HG02938 (cell line): ENCODE data around the gene ATXN1L.
"Not testable (repeated sequence)": the region's sequence is repeated elsewhere in the genome, so short reads cannot be mapped to it uniquely, and the experiment has no call there.

Experiments used
- ATAC-seq: cut with Tn5 transposase; IDR thresholded peaks from one replicate; pipeline ENCODE4 v1.9.1; 2021; ENCODE audit warnings: mild to moderate bottlenecking, moderate library complexity; ENCODE audit not compliant: unreplicated experiment

ATXN1L gene

GRCh38 chr16:71852561-71852960, 6.8 kb downstream of the ATXN1L start:
- no peak for ATAC-seq

GRCh38 chr16:71853413-71853812, 7.6 kb downstream of the ATXN1L start:
- ATAC-seq = peak; percentile 51

GRCh38 chr16:71854369-71854948, 8.7 kb downstream of the ATXN1L start:
- no peak for ATAC-seq

- no peak for ATAC-seq
These were observed 10.3 kb downstream of the ATXN1L start for GRCh38 chr16:71855937-71856662.

- ATAC-seq = no peak
These were observed 14.2 kb downstream of the ATXN1L start for GRCh38 chr16:71859762-71860521.

- no peak for ATAC-seq
These were observed 18.2 kb downstream of the ATXN1L start for GRCh38 chr16:71863995-71864394.

- no peak for ATAC-seq
These were observed 19.5 kb downstream of the ATXN1L start for GRCh38 chr16:71865173-71865863.

- ATAC-seq = not testable (repeated sequence)
These were observed 21.4 kb downstream of the ATXN1L start for GRCh38 chr16:71867175-71867574.

- no peak for ATAC-seq
These were observed 22.2 kb downstream of the ATXN1L start for GRCh38 chr16:71867939-71868338.

GRCh38 chr16:71869089-71869488, 23.3 kb downstream of the ATXN1L start:
- ATAC-seq = no peak

- no peak for ATAC-seq
These were observed 25.0 kb downstream of the ATXN1L start for GRCh38 chr16:71870818-71871217.

- ATAC-seq = no peak
These were observed 27.4 kb downstream of the ATXN1L start for GRCh38 chr16:71873199-71873598.

- no peak for ATAC-seq
These were observed 33.1 kb downstream of the ATXN1L start for GRCh38 chr16:71878911-71879310.

- no peak for ATAC-seq
These were observed 34.4 kb downstream of the ATXN1L start for GRCh38 chr16:71880176-71880575.

GRCh38 chr16:71882505-71883167, 36.9 kb downstream of the ATXN1L start:
- no peak for ATAC-seq

GRCh38 chr16:71883168-71883848, 37.5 kb downstream of the ATXN1L start:
- peak; percentile 27 for ATAC-seq

- ATAC-seq = peak; percentile 50
These were observed 38.3 kb downstream of the ATXN1L start, which contains the start of gene ZNF821 for GRCh38 chr16:71883849-71884638. TSS of gene ZNF821 (minus strand) at chr16:71884182. CDS start at chr16:71879946, 4,236 bp downstream.

- no peak for ATAC-seq
These were observed 39.5 kb downstream of the ATXN1L start for GRCh38 chr16:71885261-71885650.

GRCh38 chr16:71889147-71889546, 43.4 kb downstream of the ATXN1L start:
- ATAC-seq = no peak
